ENCODE data around the gene SFT2D1.
A peak's percentile ranks its signal among the peaks of the same experiment; 100 is the strongest.

Gene SFT2D1

GRCh38 chr6:166275714-166276166 is 66.6 kb downstream of the SFT2D1 start:
- peak; percentile 82 for DNase-seq

- no peak for DNase-seq
Measured at GRCh38 chr6:166274739-166275370, 67.5 kb downstream of the SFT2D1 start.

DNA sequence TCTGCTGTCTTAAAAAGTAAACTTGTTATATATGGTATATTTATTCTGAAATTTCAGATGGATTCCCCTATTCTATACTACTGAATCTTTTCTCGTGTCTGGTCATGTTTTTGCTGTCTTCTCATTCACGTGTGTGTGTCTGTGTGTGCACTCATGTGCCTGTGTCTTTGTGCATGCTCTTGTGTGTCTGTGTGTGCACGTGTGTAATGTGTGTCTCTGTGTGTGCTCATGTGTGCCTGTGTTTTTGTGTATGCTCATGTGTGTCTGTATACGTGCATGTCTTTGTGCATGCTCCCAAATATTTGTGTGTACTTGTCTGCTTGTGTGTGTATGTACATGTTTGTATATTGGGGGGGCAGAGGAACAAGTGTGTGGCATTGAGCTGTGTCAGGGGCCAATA is 68.2 kb downstream of the SFT2D1 start:
- DNase-seq, result no peak

DNA sequence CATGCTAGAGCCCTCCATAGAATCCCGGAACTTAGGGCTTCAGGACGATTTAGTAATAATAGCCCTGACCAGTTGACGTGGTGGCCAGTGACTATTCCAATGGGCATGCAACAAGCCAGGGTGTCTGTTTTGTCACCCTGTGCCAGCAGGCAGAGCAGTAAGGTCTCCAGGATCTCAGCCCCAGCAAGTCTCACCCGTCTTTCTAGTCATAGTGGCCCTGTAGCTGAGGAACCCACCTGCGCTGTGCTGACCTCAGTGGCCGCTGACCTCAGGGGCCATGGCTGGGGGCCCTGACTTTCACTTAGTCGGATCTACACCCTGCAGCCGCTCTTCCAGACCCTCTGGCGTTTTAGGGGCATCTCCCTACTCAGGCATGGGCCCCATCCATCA is 71.0 kb downstream of the SFT2D1 start:
- DNase-seq, result no peak

DNA sequence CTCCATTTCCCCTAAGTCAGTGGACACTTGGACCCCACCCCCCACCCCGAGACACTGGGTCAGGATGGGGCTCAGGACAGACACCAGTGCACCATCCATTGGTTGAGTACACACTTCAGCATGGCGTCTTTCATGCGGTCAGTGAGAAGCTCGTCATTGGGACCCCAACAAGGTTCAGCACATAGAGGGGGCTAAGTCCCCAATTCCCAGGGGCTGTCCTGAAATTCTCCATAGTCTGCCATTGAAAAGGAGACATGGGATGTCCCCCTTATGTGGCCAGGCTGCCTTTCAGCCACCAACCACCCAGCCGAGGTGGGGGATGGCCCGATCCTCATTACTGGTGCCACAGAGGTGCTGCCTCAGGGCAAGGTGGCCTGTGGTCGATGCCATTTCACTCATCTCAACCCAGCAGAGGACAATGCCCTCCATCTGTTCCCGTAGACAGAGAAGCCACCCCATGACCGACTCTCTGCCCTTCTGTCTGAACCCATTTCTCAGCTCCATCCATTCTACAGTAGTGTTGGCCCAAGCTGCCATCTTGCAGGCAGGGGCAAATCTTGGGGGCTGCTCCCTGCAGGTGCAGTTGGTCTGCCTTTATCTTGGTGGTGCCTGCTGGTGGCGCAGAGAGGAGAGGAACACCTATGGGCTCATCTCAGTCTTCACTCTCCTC is 71.5 kb downstream of the SFT2D1 start:
- DNase-seq, result no peak

Data from midbrain (tissue), 1 donor.